HG03139 (cell line): ENCODE results near the gene HSD11B1L.
"Not testable (repeated sequence)": the region's sequence is repeated elsewhere in the genome, so short reads cannot be mapped to it uniquely, and the experiment has no call there.

Experiments used
- ATAC-seq: cut with Tn5 transposase; IDR thresholded peaks from one replicate; pipeline ENCODE4 v1.9.1; 2021; ENCODE audit not compliant: unreplicated experiment

The HSD11B1L gene

GRCh38 chr19:5719961-5720790 lies 39.3 kb downstream of the HSD11B1L start, which contains the start of the genes CATSPERD and LONP1:
CATSPERD (plus strand) TSS chr19:5720637; CDS start chr19:5720738, 101 bp downstream.
LONP1 (minus strand) TSS chr19:5720146; CDS start chr19:5720132, 14 bp downstream.
- ATAC-seq: peak; percentile 77

DNA sequence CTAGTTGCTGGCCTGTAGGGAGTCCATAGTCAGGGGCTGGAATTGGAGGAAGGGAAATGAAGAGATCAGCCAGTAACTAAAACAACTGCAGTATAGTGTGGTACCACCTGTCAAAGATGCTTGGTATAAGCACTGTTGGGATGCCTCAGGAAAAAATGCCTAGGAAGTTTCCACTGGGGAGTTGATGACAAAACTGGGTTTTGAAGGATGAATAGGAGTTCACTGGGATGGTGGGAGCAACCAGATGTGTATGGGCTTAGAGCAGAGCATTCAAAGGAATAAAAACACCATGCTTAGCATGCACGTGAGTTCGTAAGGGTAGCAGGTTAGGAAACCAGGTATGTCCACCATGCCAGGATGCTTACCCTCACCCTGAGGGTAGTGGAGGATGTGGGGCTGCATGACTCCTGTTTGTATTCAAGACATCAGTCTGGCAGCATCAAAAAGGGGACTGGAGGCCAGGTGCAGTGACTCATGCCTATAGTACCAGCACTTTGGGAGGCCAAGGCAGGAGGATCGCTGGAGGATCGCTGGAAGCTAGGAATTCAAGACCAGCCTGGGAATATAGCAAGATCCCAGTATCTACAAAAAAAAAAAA lies 46.7 kb downstream of the HSD11B1L start:
- ATAC-seq: no peak

GRCh38 chr19:5733172-5733571 lies 52.3 kb downstream of the HSD11B1L start:
- ATAC-seq: not testable (repeated sequence)
